ENCODE results near the gene TMPRSS3. TPM values are rescaled to one million over a fixed set of nuclear protein-coding genes. Genes with fewer than 3 reads are reported as not detected.

TMPRSS3 gene
- total RNA-seq, 1 donor from 2014 or later: not detected

DNA sequence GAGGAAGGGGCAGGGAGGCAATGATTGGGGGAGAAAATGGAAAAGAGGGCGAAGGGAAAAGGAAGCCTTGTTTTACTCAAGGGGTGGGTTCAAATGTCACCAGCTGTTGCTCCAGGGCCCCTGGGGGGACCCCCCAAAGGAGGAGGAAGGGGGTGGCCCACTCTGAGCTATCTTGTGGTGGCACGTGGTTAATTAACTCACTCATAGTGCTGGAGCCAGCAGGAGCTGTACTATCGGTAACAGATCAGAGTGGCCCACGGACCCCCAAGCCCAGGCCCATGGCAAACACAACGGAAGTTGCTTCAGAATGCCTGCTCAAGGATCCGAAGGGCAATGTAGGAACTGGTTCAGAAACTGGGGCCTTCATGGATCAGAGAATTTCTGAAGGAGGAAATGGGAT lies 52.3 kb downstream of the TMPRSS3 start:
- TF ChIP-seq, protein P1, sequence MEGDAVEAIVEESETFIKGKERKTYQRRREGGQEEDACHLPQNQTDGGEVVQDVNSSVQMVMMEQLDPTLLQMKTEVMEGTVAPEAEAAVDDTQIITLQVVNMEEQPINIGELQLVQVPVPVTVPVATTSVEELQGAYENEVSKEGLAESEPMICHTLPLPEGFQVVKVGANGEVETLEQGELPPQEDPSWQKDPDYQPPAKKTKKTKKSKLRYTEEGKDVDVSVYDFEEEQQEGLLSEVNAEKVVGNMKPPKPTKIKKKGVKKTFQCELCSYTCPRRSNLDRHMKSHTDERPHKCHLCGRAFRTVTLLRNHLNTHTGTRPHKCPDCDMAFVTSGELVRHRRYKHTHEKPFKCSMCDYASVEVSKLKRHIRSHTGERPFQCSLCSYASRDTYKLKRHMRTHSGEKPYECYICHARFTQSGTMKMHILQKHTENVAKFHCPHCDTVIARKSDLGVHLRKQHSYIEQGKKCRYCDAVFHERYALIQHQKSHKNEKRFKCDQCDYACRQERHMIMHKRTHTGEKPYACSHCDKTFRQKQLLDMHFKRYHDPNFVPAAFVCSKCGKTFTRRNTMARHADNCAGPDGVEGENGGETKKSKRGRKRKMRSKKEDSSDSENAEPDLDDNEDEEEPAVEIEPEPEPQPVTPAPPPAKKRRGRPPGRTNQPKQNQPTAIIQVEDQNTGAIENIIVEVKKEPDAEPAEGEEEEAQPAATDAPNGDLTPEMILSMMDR (IDR thresholded peaks at IDR 0.05): no peak
- TF ChIP-seq EZH2phosphoT487 (IDR thresholded peaks at IDR 0.05) (no peak), EZH2 (IDR thresholded peaks at IDR 0.05) (no peak)

DNA sequence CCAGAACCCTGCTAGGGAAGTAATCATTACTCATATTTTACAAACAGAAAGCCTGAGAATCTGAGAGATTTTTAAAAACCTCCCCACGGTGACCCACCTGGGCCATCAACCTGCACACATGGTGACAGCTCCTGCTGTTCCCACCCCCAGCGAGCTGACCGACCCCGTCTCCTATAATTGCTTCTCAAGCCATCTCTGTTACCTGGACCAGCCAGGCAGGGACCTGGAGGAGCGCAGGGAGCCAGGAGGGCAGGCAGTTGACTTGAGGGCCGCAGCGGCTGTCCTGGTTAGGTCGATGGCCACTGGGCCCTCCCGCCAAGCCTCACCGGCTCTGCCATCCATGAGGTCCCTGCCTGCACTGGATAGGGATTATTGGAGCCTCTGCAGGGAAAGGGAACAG lies 52.8 kb downstream of the TMPRSS3 start:
- no peak overlapping the region for H3K4me2 ChIP-seq
- no peaks in the 10 kb centered on the region for H3K27me3 ChIP-seq
- H3K27ac ChIP-seq: no peak overlapping the region
- H2AFZ ChIP-seq (replicated peaks): no peak overlapping the region
- Mint-ChIP-seq H3K27ac (no peak overlapping the region), H3K27me3 (ENCODE audit: insufficient read depth, low read depth) (peaks cover 4% of the 10 kb centered on the region), H3K4me1 (peaks cover 25% of the 10 kb centered on the region), H3K36me3 (no peaks in the 10 kb centered on the region), H3K4me3 (no peak overlapping the region), H3K9me3 (no peaks in the 10 kb centered on the region)
- no peak overlapping the region for H3K4me3 ChIP-seq
- H3F3A ChIP-seq (ENCODE audit: low read depth): peaks cover 4% of the 10 kb centered on the region
- H4K20me1 ChIP-seq (ENCODE audit: low read depth): no peaks in the 10 kb centered on the region
- no peaks in the 10 kb centered on the region for H3K36me3 ChIP-seq
- no peaks in the 10 kb centered on the region for H3K9me3 ChIP-seq (ENCODE audit: low read depth)
- H3K4me1 ChIP-seq: peaks cover 3% of the 10 kb centered on the region
- H3K79me2 ChIP-seq (ENCODE audit: low read depth): no peaks in the 10 kb centered on the region
- no peak for TF ChIP-seq EZH2 (IDR thresholded peaks at IDR 0.05)
- TF ChIP-seq EZH2phosphoT487 (IDR thresholded peaks at IDR 0.05): no peak
- TF ChIP-seq, protein P1 (IDR thresholded peaks at IDR 0.05): no peak
- no peak overlapping the region for H3K9ac ChIP-seq
- no peak for DNase-seq (ENCODE audit: low spot score)

More for the DNA sequence above, 52.3 kb downstream of the TMPRSS3 start:
- H3K27me3 Mint-ChIP-seq (ENCODE audit: insufficient read depth, low read depth): peaks cover 2% of the 10 kb centered on the region
- DNase-seq (ENCODE audit: low spot score): no peak
- Histone ChIP-seq H3K4me1 (no peaks in the 10 kb centered on the region), H3F3A (ENCODE audit: low read depth) (no peaks in the 10 kb centered on the region), H3K79me2 (ENCODE audit: low read depth) (no peaks in the 10 kb centered on the region), H3K4me2 (no peak overlapping the region), H2AFZ (replicated peaks) (no peak overlapping the region), H3K27ac (no peak overlapping the region), H3K9me3 (ENCODE audit: low read depth) (no peaks in the 10 kb centered on the region), H3K4me3 (no peak overlapping the region), H3K27me3 (no peaks in the 10 kb centered on the region), H3K9ac (no peak overlapping the region), H3K36me3 (no peaks in the 10 kb centered on the region), H4K20me1 (ENCODE audit: low read depth) (no peaks in the 10 kb centered on the region)
- no peak overlapping the region for H3K27ac Mint-ChIP-seq
- no peaks in the 10 kb centered on the region for H3K9me3 Mint-ChIP-seq
- H3K36me3 Mint-ChIP-seq: no peaks in the 10 kb centered on the region
- H3K4me3 Mint-ChIP-seq: no peak overlapping the region
- H3K4me1 Mint-ChIP-seq: peaks cover 21% of the 10 kb centered on the region

DNA sequence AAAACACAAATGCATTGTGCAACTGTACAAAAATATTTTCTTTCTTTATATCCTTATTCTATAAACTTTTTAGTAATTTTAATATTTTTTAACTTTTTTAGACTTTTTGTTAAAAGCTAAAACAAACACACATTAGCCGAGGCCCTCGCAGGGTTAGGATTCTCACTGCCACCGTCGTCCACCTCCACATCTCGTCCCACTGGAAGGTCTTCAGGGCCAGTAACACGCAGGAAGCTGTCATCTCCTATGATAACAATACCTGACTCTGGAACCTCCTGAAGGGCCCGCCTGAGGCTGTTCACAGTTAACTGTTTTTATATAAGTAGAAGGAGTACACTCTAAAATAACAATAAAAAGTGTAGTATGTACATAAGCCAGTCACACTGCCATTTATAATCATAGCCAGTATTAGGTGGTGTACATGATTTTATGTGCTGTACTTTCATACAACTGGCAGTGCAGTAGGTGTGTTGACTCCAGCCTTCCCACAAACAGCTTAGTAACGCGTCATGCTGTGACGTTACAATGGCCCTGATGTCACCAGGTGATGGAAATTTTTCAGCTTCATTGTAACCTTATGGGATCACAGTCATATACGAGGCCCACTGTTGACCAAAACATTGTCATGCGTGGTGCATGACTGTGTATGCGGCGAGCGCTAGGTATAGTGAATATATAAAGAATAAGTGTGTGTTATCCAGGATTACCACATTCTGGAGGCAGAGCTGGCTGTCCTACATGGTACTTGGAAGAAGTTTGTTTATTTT lies 53.9 kb downstream of the TMPRSS3 start:
- H3K9ac ChIP-seq: no peak overlapping the region
- H3K4me1 ChIP-seq: peaks cover 5% of the 10 kb centered on the region
- no peak overlapping the region for H3K4me3 Mint-ChIP-seq
- H3K4me2 ChIP-seq: no peak overlapping the region
- no peaks in the 10 kb centered on the region for H3K36me3 Mint-ChIP-seq
- H3K9me3 ChIP-seq (ENCODE audit: low read depth): no peaks in the 10 kb centered on the region
- no peak overlapping the region for H3K4me3 ChIP-seq
- H3K27me3 Mint-ChIP-seq (ENCODE audit: insufficient read depth, low read depth): peaks cover 4% of the 10 kb centered on the region
- H3K4me1 Mint-ChIP-seq: peaks cover 36% of the 10 kb centered on the region
- H2AFZ ChIP-seq (replicated peaks): no peak overlapping the region
- H3F3A ChIP-seq (ENCODE audit: low read depth): peaks cover 10% of the 10 kb centered on the region
- TF ChIP-seq EZH2 (IDR thresholded peaks at IDR 0.05): no peak
- TF ChIP-seq, protein P1 (IDR thresholded peaks at IDR 0.05): no peak
- no peak for TF ChIP-seq EZH2phosphoT487 (IDR thresholded peaks at IDR 0.05)
- no peaks in the 10 kb centered on the region for H4K20me1 ChIP-seq (ENCODE audit: low read depth)
- no peaks in the 10 kb centered on the region for H3K36me3 ChIP-seq
- H3K27ac ChIP-seq: no peak overlapping the region
- no peaks in the 10 kb centered on the region for H3K27me3 ChIP-seq
- no peak for DNase-seq (ENCODE audit: low spot score)
- no peaks in the 10 kb centered on the region for H3K9me3 Mint-ChIP-seq
- no peak overlapping the region for H3K27ac Mint-ChIP-seq
- H3K79me2 ChIP-seq (ENCODE audit: low read depth): no peaks in the 10 kb centered on the region

Data from neural progenitor cell (in vitro differentiated cells).